Panc1 (cell line): ENCODE results near the gene VWA7. TPM values are rescaled to one million over a fixed set of nuclear protein-coding genes. Genes with fewer than 3 reads are reported as not detected.

Experiments used
- ATAC-seq: fragments of 200-7000 bp; cut with Tn5 transposase; 2 replicates; pipeline ENCODE4 v1.9.1; 2020; ENCODE audit warnings: mild to moderate bottlenecking, moderate library complexity
- BruUV-seq: library from RNA; stranded (reverse); fragments of 400-500 nt; replicated peaks from 2 replicates; lab custom pipeline; 2021; lab: Mats Ljungman, UMichigan
- CTCF ChIA-PET: fragments of 300-600 bp; sonication (Branson Sonifier 250); formaldehyde crosslinking; loops from one replicate; lab custom pipeline; 2022; ENCODE audit warnings: antibody characterized with exemption; lab: Charles Lee
- POLR2A ChIA-PET: fragments of 300-600 bp; sonication (Branson Sonifier 250); formaldehyde crosslinking; loops from one replicate; lab custom pipeline; 2022; ENCODE audit warnings: antibody characterized with exemption; lab: Charles Lee
- DNase-seq: peaks from one replicate; pipeline ENCODE4 v3.0.0-alpha.2; 2010; ENCODE audit warnings: low read depth, low spot score
- H3K27ac ChIP-seq: 2 replicates; pipeline ENCODE4 v1.5.1; 2011; ENCODE audit warnings: mild to moderate bottlenecking, low read length, inconsistent platforms
- H3K27me3 ChIP-seq: fragments of 200-500 bp; sonication (Bioruptor generic); 2 replicates; pipeline ENCODE4 v1.6.0; 2014; ENCODE audit warnings: low read length, inconsistent platforms; ENCODE audit not compliant: control insufficient read depth, insufficient read depth
- H3K36me3 ChIP-seq: fragments of 200-500 bp; sonication (Bioruptor generic); 2 replicates; pipeline ENCODE4 v1.5.1; 2014; ENCODE audit warnings: inconsistent platforms, mild to moderate bottlenecking, low read length, moderate library complexity; ENCODE audit not compliant: control insufficient read depth, insufficient read depth
- H3K4me1 ChIP-seq: 2 replicates; pipeline ENCODE4 v1.5.1; 2011; ENCODE audit warnings: inconsistent platforms, mild to moderate bottlenecking, low read length, moderate library complexity; ENCODE audit not compliant: control insufficient read depth, insufficient read depth
- H3K4me3 ChIP-seq, 2 experiments: 2 replicates each; pipeline ENCODE4 v1.5.1; 2011 to 2012; ENCODE audit warnings: low read depth in 2 of 2, low read length in 2 of 2, mild to moderate bottlenecking in 2 of 2, inconsistent platforms in 1 of 2, moderate library complexity in 1 of 2
- H3K9me3 ChIP-seq: fragments of 200-500 bp; sonication (Bioruptor generic); 2 replicates; pipeline ENCODE4 v1.5.1; 2014; ENCODE audit warnings: low read depth, mild to moderate bottlenecking, inconsistent platforms, low read length, moderate library complexity; ENCODE audit not compliant: control insufficient read depth, insufficient read depth
- CTCF ChIP-seq: fragments of 450-650 bp; IDR thresholded peaks from 2 replicates; pipeline ENCODE4 v1.5.1; 2017; ENCODE audit warnings: mild to moderate bottlenecking
- POLR2AphosphoS5 ChIP-seq: IDR thresholded peaks from 2 replicates; pipeline ENCODE4 v1.6.1; 2012; ENCODE audit warnings: mild to moderate bottlenecking, low read depth, low read length, moderate library complexity
- REST ChIP-seq, 2 experiments: IDR thresholded peaks; 2 replicates each; pipeline ENCODE4 v1.6.1; 2011 to 2012; ENCODE audit warnings: low read depth in 2 of 2, control low read depth in 1 of 2, low read length in 1 of 2, mild to moderate bottlenecking in 1 of 2, moderate library complexity in 1 of 2; ENCODE audit not compliant: insufficient read depth in 1 of 2
- SIN3A ChIP-seq: IDR thresholded peaks from 2 replicates; pipeline ENCODE4 v1.6.1; 2012; ENCODE audit warnings: low read depth, mild to moderate bottlenecking, low read length, moderate library complexity, borderline replicate concordance; ENCODE audit not compliant: insufficient read depth
- TCF7L2 ChIP-seq: IDR thresholded peaks from 2 replicates; pipeline ENCODE4 v1.6.1; 2011; ENCODE audit warnings: mild to moderate bottlenecking, low read depth, low read length, inconsistent platforms
- in situ Hi-C: cut with HindIII; loops from 2 replicates; pipeline ENCODE4 v1.10.0; 2016; ENCODE audit warnings: low sequenced_read_pairs, low pct_unique_long_range_greater_than_20kb
- intact Hi-C: fragments of 100-400 bp; cut with micrococcal nuclease; formaldehyde crosslinking; loops from one replicate; pipeline ENCODE4 v1.10.0; 2022; ENCODE audit not compliant: unreplicated experiment
- total RNA-seq: library from RNA; stranded (reverse); gene quantifications from one replicate; pipeline ENCODE4 v1.2.1, GENCODE V29; 2021; ENCODE audit not compliant: unreplicated experiment

The VWA7 gene
- total RNA-seq, 1 experiment from 2014 or later = 4.3 TPM

GRCh38 chr6:31764198-31764597 is 12.9 kb downstream of the VWA7 start:
- no peaks in the 10 kb centered on the region for H3K27me3 ChIP-seq
- TF ChIP-seq TCF7L2 (no peak), SIN3A (no peak)
- intact Hi-C loops (no loop called here), in situ Hi-C loops (no loop called here)
- no peak overlapping the region for H3K4me3 ChIP-seq
- TSS peak; percentile 64 for BruUV-seq
- ChIA-PET CTCF (interaction anchor here (0.5 kb wide), 1 partner anchor 19 kb away, joined by 5 read pairs; no protein-coding TSS in a partner anchor), POLR2A (no interaction called here)
- no peaks in the 10 kb centered on the region for H3K9me3 ChIP-seq
- ATAC-seq (no peak), DNase-seq (no peak)
- H3K4me1 ChIP-seq = no peaks in the 10 kb centered on the region
- H3K36me3 ChIP-seq = no peaks in the 10 kb centered on the region
- H3K27ac ChIP-seq = no peak overlapping the region

GRCh38 chr6:31763619-31763940 is 13.5 kb downstream of the VWA7 start:
- Histone ChIP-seq H3K4me3 (no peak overlapping the region), H3K9me3 (no peaks in the 10 kb centered on the region), H3K4me1 (no peaks in the 10 kb centered on the region), H3K27ac (no peak overlapping the region), H3K27me3 (no peaks in the 10 kb centered on the region), H3K36me3 (no peaks in the 10 kb centered on the region)
- intact Hi-C loops (no loop called here), in situ Hi-C loops (no loop called here)
- TF ChIP-seq CTCF = no peak
- TF ChIP-seq SIN3A = no peak
- no peak for TF ChIP-seq REST (IDR thresholded peaks at IDR 0.05; ENCODE audit: insufficient read depth in 1 of 2, low read depth in 2 of 2, low read length in 1 of 2)
- TF ChIP-seq TCF7L2 = no peak
- TF ChIP-seq POLR2AphosphoS5 = no peak
- no TSS peak for BruUV-seq
- ATAC-seq (peak; percentile 41; the same call in 1 of the 2 replicates), DNase-seq (no peak)
- CTCF ChIA-PET = interaction anchor here (0.5 kb wide), 1 partner anchor 18 kb away, joined by 5 read pairs; no protein-coding TSS in a partner anchor
- POLR2A ChIA-PET = no interaction called here

GRCh38 chr6:31762878-31763618 is 14.1 kb downstream of the VWA7 start:
- POLR2A ChIA-PET = no interaction called here
- Histone ChIP-seq H3K27ac (no peak overlapping the region), H3K4me3 (no peak overlapping the region), H3K9me3 (no peaks in the 10 kb centered on the region), H3K27me3 (no peaks in the 10 kb centered on the region), H3K36me3 (no peaks in the 10 kb centered on the region), H3K4me1 (no peaks in the 10 kb centered on the region)
- DNase-seq (no peak), ATAC-seq (peak; percentile 32; the same call in 1 of the 2 replicates)
- TF ChIP-seq REST (IDR thresholded peaks at IDR 0.05; ENCODE audit: insufficient read depth in 1 of 2, low read depth in 2 of 2, low read length in 1 of 2) (no peak), TCF7L2 (no peak), SIN3A (no peak), CTCF (no peak), POLR2AphosphoS5 (no peak)
- CTCF ChIA-PET = no interaction called here
- intact Hi-C loops = no loop called here
- in situ Hi-C loops = no loop called here
- no TSS peak for BruUV-seq
